IMR-90 (cell line): ENCODE results near the gene ANKRD13B. TPM values are rescaled to one million over a fixed set of nuclear protein-coding genes. Genes with fewer than 3 reads are reported as not detected.

Experiments
- ATAC-seq: fragments of 200-7000 bp; cut with Tn5 transposase; 2 replicates; pipeline ENCODE4 v1.9.1; 2020; ENCODE audit warnings: low read depth, mild to moderate bottlenecking, moderate library complexity
- BruUV-seq: library from RNA; stranded (reverse); fragments of 400-500 nt; replicated peaks from 2 replicates; lab custom pipeline; 2021; lab: Mats Ljungman, UMichigan
- CTCF ChIA-PET: fragments of 300-600 bp; formaldehyde crosslinking; extraction: SDS; loops from one replicate; lab custom pipeline; 2021; ENCODE audit warnings: antibody characterized with exemption; lab: Yijun Ruan, JAX
- POLR2A ChIA-PET: fragments of 300-600 bp; sonication (Branson Sonifier 250); formaldehyde crosslinking; loops from one replicate; lab custom pipeline; 2022; ENCODE audit warnings: antibody characterized with exemption; ENCODE audit not compliant: unreplicated experiment; lab: Charles Lee
- DNase-seq: peaks from one replicate; pipeline ENCODE4 v3.0.0; 2013
- H2AFZ ChIP-seq: replicated peaks from 2 replicates; pipeline ENCODE3; 2013; ENCODE audit warnings: low read length, mild to moderate bottlenecking; ENCODE audit not compliant: poor library complexity
- H2AK5ac ChIP-seq: 2 replicates; pipeline ENCODE4 v1.6.1; 2013; ENCODE audit warnings: low read depth, low read length, inconsistent platforms
- H2AK9ac ChIP-seq: replicated peaks from 2 replicates; pipeline ENCODE3; 2013; ENCODE audit warnings: mild to moderate bottlenecking, low read depth, low read length, moderate library complexity; ENCODE audit not compliant: poor library complexity
- H2BK120ac ChIP-seq: 2 replicates; pipeline ENCODE4 v1.6.1; 2013; ENCODE audit warnings: low read depth, low read length, inconsistent platforms
- H2BK15ac ChIP-seq: 3 replicates; pipeline ENCODE4 v1.6.1; 2013; ENCODE audit warnings: low read depth, low read length, inconsistent platforms
- H2BK20ac ChIP-seq: 2 replicates; pipeline ENCODE4 v1.6.1; 2013; ENCODE audit warnings: low read depth, mild to moderate bottlenecking, inconsistent platforms, low read length, moderate library complexity
- H2BK5ac ChIP-seq: 2 replicates; pipeline ENCODE4 v1.6.1; 2013; ENCODE audit warnings: mild to moderate bottlenecking, low read depth, low read length, inconsistent platforms; ENCODE audit not compliant: poor library complexity, severe bottlenecking
- H3K14ac ChIP-seq: replicated peaks from 2 replicates; pipeline ENCODE4 v1.6.1; 2013; ENCODE audit warnings: low read depth, low read length, inconsistent platforms
- H3K18ac ChIP-seq: 2 replicates; pipeline ENCODE4 v1.6.1; 2013; ENCODE audit warnings: low read depth, low read length, control low read depth
- H3K23ac ChIP-seq: 2 replicates; pipeline ENCODE4 v1.6.1; 2013; ENCODE audit warnings: low read depth, low read length, inconsistent platforms
- H3K27ac ChIP-seq: 2 replicates; pipeline ENCODE4 v1.5.1; 2013; ENCODE audit warnings: mild to moderate bottlenecking, control low read depth, low read length; ENCODE audit not compliant: insufficient read depth
- H3K27me3 ChIP-seq: 2 replicates; pipeline ENCODE4 v1.6.1; 2013; ENCODE audit warnings: low read length; ENCODE audit not compliant: control insufficient read depth, insufficient read depth
- H3K36me3 ChIP-seq: 2 replicates; pipeline ENCODE4 v1.6.1; 2013; ENCODE audit warnings: low read length, mixed read lengths; ENCODE audit not compliant: control insufficient read depth, insufficient read depth
- H3K4ac ChIP-seq: 2 replicates; pipeline ENCODE4 v1.6.1; 2013; ENCODE audit warnings: low read depth, low read length, inconsistent platforms
- H3K4me1 ChIP-seq: 2 replicates; pipeline ENCODE4 v1.6.1; 2013; ENCODE audit warnings: low read length, mixed read lengths; ENCODE audit not compliant: control insufficient read depth, insufficient read depth
- H3K4me2 ChIP-seq: 2 replicates; pipeline ENCODE4 v1.6.1; 2013; ENCODE audit warnings: low read depth, mild to moderate bottlenecking, control low read depth, low read length, moderate library complexity
- H3K4me3 ChIP-seq: 2 replicates; pipeline ENCODE4 v1.5.1; 2013; ENCODE audit warnings: low read depth, mild to moderate bottlenecking, control low read depth, low read length, moderate library complexity; ENCODE audit not compliant: insufficient read depth
- H3K56ac ChIP-seq: 2 replicates; pipeline ENCODE4 v1.6.1; 2013; ENCODE audit warnings: low read length, inconsistent platforms; ENCODE audit not compliant: insufficient read depth; ENCODE audit errors: extremely low read depth
- H3K79me1 ChIP-seq, 2 experiments: 2 replicates each; pipeline ENCODE4 v1.6.1; 2013; ENCODE audit warnings: low read length in 2 of 2, inconsistent platforms in 1 of 2, low read depth in 1 of 2
- H3K9ac ChIP-seq: 2 replicates; pipeline ENCODE4 v1.6.1; 2013; ENCODE audit warnings: low read depth, low read length, control low read depth
- H3K9me1 ChIP-seq: 2 replicates; pipeline ENCODE4 v1.6.1; 2013; ENCODE audit warnings: low read length, inconsistent platforms; ENCODE audit not compliant: insufficient read depth
- H3K9me3 ChIP-seq: 2 replicates; pipeline ENCODE4 v1.6.1; 2013; ENCODE audit warnings: low read length; ENCODE audit not compliant: control insufficient read depth, insufficient read depth
- H4K20me1 ChIP-seq: 2 replicates; pipeline ENCODE4 v1.6.1; 2013; ENCODE audit warnings: low read length, inconsistent platforms; ENCODE audit not compliant: insufficient read depth
- H4K5ac ChIP-seq: 2 replicates; pipeline ENCODE4 v1.6.1; 2013; ENCODE audit warnings: mild to moderate bottlenecking, low read depth, low read length, control low read depth
- H4K8ac ChIP-seq, 2 experiments: 2 replicates each; pipeline ENCODE4 v1.6.1; 2013; ENCODE audit warnings: low read depth in 2 of 2, low read length in 2 of 2, control low read depth in 1 of 2, inconsistent platforms in 1 of 2
- H4K91ac ChIP-seq: 2 replicates; pipeline ENCODE4 v1.6.1; 2013; ENCODE audit warnings: low read depth, low read length, inconsistent platforms; ENCODE audit not compliant: insufficient read depth
- WGBS, 2 experiments: methylation state at CpG; one replicate each; pipeline versions ENCODE4 v1.1.5 to v1.1.7; 2013; ENCODE audit warnings: missing lambda C conversion rate in 2 of 2; ENCODE audit not compliant: insufficient read length in 1 of 2; ENCODE audit errors: extremely low coverage in 2 of 2; 5-methylcytosine and 5-hydroxymethylcytosine counted together
- dilution Hi-C: fragments of 300-500 bp; cut with HindIII; formaldehyde crosslinking; loops from one replicate; pipeline ENCODE4 v1.14.3; 2018; ENCODE audit warnings: low sequenced_read_pairs; ENCODE audit not compliant: unreplicated experiment
- in situ Hi-C: fragments of 300-500 bp; cut with MboI; formaldehyde crosslinking; loops from 3 replicates; pipeline ENCODE4 v1.14.3; 2019; ENCODE audit warnings: low sequenced_read_pairs, inconsistent platforms, mixed read lengths
- intact Hi-C: fragments of 100-400 bp; cut with micrococcal nuclease; formaldehyde crosslinking; loops from 2 replicates; pipeline ENCODE4 v1.10.0; 2022
- polyA plus RNA-seq, 3 experiments: library from polyadenylated mRNA; depleted of rRNA; stranded (reverse); fragments of >200 nt; gene quantifications; 2 replicates each; pipeline ENCODE4 v1.2.3, GENCODE V29; 2012; ENCODE audit warnings: low replicate concordance in 1 of 3
- total RNA-seq: library from RNA; depleted of rRNA; stranded (reverse); fragments of >200 nt; gene quantifications from 2 replicates; pipeline ENCODE4 v1.2.3, GENCODE V29; 2012
- TF ChIP-seq, protein P1 (sequence below): conservative IDR thresholded peaks from 2 replicates; pipeline ENCODE4 v1.5.1; 2012; ENCODE audit warnings: mild to moderate bottlenecking, low read depth, low read length, improper control_type of control experiment

ANKRD13B gene
- total and polyA plus RNA-seq, 2 of the 4 experiments (the other 2 are of a cell fraction) = 0.90 to 4.0 TPM

DNA sequence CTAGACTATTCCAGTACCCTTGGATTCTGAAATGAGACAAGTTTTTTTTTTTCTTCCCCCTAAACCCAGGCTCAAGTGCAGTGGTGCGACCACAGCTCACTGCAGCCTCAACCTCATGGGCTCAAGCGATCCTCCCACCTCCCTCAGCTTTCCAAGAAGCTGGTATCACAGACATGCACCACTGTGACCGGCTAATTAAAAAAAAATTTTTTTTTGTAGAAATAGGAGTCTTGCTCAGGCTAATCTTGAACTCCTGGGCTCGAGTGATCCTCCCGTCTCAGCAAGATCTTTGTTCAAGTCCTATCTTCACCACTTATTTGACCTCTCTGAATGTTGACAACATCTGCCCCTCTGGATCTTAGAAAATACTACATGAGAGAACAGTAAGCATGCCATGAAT is 56.4 kb downstream of the ANKRD13B start:
- Histone ChIP-seq H4K91ac (no peak overlapping the region), H3K4ac (no peak overlapping the region), H3K9ac (no peak overlapping the region), H3K36me3 (peaks cover 6% of the 10 kb centered on the region), H4K8ac (no peak overlapping the region), H3K4me3 (no peak overlapping the region), H3K79me1 (peaks cover 0 to 2% of the 10 kb centered on the region in 2 experiments; a peak in 1 of 4 replicates), H3K14ac (no peak overlapping the region), H2BK120ac (no peak overlapping the region), H3K4me1 (peaks cover 10% of the 10 kb centered on the region), H4K20me1 (no peaks in the 10 kb centered on the region), H3K23ac (no peak overlapping the region), H2BK20ac (no peak overlapping the region), H3K9me3 (no peaks in the 10 kb centered on the region), H3K56ac (no peak overlapping the region), H4K5ac (no peak overlapping the region), H3K9me1 (peaks cover 7% of the 10 kb centered on the region), H3K27ac (no peak overlapping the region), H3K27me3 (no peaks in the 10 kb centered on the region), H3K18ac (no peak overlapping the region), H2AK9ac (no peak overlapping the region), H3K4me2 (no peak overlapping the region), H2BK15ac (no peak overlapping the region), H2AFZ (no peak overlapping the region), H2AK5ac (no peak overlapping the region), H2BK5ac (no peak overlapping the region)
- dilution Hi-C loops (no loop called here), in situ Hi-C loops (loop anchor here (10.0 kb wide), 1 partner anchor 285 kb away; the partner anchor contains the start of gene SSH2), intact Hi-C loops (no loop called here)
- no peak for DNase-seq
- TF ChIP-seq, protein P1, sequence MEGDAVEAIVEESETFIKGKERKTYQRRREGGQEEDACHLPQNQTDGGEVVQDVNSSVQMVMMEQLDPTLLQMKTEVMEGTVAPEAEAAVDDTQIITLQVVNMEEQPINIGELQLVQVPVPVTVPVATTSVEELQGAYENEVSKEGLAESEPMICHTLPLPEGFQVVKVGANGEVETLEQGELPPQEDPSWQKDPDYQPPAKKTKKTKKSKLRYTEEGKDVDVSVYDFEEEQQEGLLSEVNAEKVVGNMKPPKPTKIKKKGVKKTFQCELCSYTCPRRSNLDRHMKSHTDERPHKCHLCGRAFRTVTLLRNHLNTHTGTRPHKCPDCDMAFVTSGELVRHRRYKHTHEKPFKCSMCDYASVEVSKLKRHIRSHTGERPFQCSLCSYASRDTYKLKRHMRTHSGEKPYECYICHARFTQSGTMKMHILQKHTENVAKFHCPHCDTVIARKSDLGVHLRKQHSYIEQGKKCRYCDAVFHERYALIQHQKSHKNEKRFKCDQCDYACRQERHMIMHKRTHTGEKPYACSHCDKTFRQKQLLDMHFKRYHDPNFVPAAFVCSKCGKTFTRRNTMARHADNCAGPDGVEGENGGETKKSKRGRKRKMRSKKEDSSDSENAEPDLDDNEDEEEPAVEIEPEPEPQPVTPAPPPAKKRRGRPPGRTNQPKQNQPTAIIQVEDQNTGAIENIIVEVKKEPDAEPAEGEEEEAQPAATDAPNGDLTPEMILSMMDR = no peak
- BruUV-seq = no TSS peak
- ChIA-PET CTCF (no interaction called here), POLR2A (no interaction called here)
- no peak for ATAC-seq
- WGBS, 2 experiments = no CpG with 5 or more reads among the region's 5 CpGs
